Anterior cingulate cortex (tissue), 58 donors: Measurements from ENCODE around the gene RAB38.

ENCODE experiments used
- DNase-seq, 58 donors: peaks; one replicate each; lab custom pipeline; 2025; lab: John Stamatoyannopoulos, UW

The RAB38 gene

GRCh38 chr11:88105951-88106350, 69.3 kb downstream of the RAB38 start:
- DNase-seq, result no peak

GRCh38 chr11:88105526-88105925, 69.7 kb downstream of the RAB38 start:
- DNase-seq, result no peak

DNA sequence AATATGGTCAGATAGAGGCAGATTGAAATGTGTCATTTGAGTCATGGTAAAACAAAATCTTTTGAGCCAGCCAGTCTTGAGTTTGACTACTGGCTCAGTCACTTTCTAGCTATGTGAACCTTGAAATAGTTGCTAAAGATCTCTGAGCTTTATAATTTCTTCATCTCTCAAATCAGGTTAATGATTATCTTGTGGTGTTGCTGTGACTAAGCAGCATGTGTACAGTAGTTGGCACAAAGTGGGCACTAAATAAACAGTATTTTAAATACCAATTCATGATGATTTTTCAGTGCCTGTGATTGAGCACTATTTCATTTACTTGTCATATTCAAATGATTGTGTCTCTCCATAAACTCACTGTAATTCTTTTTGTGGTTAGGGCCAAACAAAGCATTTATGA, 70.8 kb downstream of the RAB38 start:
- DNase-seq, result no peak

DNA sequence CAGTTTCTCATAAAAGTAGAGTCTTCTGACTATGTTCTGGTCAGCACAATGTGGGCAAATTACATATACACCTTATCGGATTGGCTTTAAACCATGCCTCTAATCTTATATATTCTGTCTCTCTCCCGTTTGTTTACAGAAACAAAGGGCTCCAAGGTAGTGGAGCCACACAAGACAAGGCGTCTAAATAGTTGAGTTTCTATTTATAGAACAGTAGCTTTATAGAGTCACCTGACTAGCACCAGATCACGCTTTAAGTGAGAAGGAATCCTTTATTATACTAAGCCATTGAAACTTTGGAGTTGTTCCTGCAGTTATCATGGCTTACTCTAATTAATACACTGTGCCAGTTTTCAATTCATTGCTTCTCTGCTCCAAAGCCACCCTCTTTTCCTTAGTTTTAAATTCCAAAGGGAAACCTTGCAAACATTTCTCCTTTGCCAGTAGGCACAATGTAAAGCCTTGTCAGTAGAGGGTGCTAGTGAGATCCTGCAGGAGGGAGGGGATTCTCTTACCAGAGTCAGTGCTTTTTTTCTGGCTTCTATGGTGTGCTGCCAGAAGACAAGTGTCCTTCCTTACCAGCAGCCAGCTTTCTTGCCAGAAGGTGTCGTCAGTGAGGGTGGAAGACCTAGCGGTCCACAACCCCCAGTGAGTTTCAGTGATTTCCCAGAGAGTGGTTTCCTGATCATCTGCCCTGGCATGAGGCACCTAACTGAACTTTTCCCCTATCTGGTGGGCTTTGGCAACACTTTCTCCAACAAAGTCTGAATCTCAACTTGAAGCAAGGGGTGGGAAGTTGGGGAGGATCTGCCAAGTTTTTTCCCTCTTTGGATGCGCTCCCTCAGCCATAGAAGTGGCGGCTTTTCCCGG, 71.7 kb downstream of the RAB38 start:
- DNase-seq, result no peak

- DNase-seq, result no peak
Measured at GRCh38 chr11:88102598-88102934, 72.7 kb downstream of the RAB38 start.

DNA sequence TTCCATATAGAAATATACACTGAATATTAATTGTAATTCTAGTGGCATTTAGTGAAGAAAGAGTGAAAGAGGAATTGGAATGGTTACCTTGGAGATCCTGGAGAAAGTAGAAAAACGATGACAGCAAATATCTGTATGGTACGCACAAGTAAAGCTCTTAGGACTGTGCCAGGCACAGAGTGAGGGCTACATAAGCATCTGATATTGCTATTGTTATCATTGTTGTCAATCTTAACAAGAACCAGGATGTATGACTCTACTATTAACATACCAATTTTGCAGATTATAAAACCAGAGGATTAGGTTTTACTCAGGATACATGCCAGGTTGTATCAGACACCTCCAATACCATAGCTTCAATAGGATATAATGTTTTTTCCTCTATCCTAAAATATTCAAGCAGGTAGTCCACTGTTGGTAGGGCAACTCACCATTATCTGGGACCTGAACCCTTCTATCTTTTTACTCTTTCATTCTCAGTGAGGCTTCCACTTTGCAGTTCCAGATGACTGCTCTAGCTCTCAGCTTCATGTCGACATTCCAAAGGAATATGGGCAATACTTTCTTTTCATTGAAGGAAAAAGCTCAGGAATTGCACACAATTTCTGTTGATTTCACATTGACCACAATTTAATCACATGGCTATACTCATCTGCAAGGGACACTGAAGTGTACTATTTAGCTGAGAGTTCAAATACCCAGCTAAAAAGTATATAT, 73.2 kb downstream of the RAB38 start:
- no peak for DNase-seq

GRCh38 chr11:88100151-88100550, 75.1 kb downstream of the RAB38 start:
- no peak for DNase-seq

GRCh38 chr11:88098289-88098688, 77.0 kb downstream of the RAB38 start:
- no peak for DNase-seq

GRCh38 chr11:88089134-88089533, 86.1 kb downstream of the RAB38 start:
- DNase-seq, result no peak

GRCh38 chr11:88087337-88087736, 87.9 kb downstream of the RAB38 start:
- no peak for DNase-seq

- DNase-seq, result no peak
Measured at GRCh38 chr11:88086297-88086696, 88.9 kb downstream of the RAB38 start.

DNA sequence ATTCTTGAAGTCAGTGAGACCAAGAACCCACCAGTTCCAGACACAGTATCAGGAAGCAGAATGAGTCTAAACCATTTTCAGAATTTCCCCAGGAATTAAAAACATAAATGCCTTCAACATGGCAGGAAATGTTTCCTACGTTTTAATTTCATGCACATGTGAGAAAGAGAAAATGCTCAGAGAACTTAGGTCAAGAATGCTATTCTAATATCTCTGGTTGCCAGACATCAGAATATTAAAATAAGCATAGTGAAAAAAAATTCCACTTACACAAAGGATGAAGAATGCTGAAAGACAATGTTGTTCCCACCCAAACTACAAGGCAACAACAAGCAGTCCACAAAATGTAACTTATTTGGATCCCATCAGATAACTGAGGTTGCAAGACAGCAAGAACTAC, 104.8 kb downstream of the RAB38 start:
- DNase-seq, result no peak

DNA sequence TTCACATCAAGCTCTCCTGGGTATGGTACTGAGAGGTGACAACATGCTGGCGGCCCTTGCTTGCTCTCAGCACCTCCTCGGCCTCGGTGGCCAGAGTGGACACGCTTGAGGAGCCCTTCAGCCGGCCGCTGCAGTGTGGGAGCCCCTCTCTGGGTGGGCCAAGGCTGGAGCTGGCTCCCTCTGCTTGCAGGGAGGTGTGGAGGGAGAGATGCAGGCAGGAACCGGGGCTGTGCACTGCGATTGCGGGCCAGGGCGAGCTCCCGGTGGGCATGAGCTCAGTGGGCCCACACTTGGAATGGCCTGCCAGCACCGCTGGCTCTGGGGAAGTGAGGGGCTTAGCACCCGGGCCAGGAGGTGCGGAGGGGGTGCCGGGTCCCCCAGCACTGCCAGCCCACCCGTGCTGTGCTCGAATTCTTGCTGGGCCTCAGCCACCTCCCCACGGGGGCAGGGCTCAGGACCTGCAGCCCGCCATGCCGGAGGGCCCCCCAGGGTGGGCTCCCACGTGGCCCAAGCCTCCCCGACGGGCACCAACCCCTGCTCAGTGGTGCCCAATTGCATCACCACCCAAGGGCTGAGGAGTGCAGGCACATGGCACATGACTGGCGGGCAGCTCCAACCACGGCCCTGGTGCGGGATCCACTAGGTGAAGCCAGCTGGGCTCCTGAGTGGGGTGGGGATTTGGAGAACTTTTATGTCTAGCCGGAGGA, 106.2 kb downstream of the RAB38 start:
- no peak for DNase-seq

- DNase-seq, result no peak
Measured at GRCh38 chr11:88066090-88066489, 109.2 kb downstream of the RAB38 start.

DNA sequence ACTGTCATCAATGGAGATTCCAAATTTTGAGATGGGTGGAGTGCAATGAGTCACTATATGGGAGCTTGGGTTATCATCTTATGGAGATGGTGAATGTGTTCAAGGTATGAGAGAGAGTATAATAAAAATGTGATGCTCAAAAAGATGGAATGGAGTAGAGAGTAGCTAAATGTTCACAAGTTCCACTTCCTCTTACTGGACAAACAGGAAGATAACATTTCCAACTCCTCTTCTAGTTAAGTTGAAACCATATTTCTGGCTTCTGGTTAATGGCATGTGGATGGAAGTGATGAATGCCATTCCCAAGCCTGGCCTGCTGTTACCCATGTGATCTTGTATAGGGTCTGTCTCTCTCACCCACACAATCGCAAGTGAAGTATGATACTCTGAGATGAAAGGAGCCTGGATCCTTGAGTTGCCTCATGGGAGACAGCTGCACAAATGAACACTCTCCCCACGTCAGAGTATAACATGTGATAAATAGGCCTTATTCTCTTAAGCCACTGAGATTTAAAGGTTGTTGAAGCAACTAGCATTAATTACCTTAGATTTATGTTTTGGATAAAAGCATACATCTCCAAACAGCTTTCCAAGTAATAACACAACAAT, 111.0 kb downstream of the RAB38 start:
- DNase-seq, result no peak
